SH-SY5Y (cell line): ENCODE measurements around the gene HESX1.

Source experiments
- GATA2 ChIP-seq: IDR thresholded peaks from 2 replicates; pipeline ENCODE4 v1.6.1; 2011; ENCODE audit warnings: mild to moderate bottlenecking, low read depth, low read length
- GATA3 ChIP-seq: IDR thresholded peaks from 2 replicates; pipeline ENCODE4 v1.6.1; 2011; ENCODE audit warnings: low read depth, mild to moderate bottlenecking, low read length, moderate library complexity

Gene HESX1

DNA sequence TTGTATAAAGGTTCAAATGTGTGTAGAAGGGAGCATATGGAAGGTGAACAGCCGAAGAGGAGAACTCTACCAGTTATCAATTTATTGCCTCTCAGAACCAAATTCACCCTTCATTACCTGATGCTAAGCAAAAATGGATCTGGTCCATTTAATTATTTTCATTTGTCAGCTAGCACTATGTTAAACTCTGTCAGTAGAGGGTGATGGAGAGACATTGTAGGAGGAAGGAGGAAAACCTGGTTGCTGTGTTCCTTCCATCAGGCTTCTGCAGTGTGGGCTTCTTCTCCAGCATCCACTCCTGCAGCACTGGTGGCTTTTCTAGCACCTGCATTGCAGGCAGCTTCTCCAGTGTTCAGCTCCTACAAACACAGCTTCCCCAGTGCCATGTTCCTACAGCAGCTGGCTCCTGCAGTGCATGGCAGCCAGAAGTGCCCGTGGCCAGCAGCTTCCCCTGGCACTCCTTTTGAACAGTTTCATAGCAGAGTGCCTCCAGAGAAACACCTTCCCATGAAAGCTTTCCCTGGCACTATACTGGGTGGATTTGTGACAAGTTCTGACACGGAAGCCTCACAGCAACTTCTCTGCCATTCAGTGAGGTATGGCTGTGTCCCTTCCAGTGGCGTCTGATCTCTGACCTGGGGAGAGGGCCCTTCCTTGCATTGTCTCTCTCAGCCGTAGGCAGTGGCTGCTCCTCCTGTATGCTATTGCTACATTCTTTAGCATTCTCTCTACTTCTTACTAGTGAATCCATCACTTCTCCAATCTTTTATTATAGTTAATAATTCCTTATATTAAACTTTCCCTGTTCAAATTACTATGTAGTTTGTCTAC is 20.0 kb downstream of the HESX1 start:
- TF ChIP-seq GATA2 (no peak), GATA3 (no peak)

DNA sequence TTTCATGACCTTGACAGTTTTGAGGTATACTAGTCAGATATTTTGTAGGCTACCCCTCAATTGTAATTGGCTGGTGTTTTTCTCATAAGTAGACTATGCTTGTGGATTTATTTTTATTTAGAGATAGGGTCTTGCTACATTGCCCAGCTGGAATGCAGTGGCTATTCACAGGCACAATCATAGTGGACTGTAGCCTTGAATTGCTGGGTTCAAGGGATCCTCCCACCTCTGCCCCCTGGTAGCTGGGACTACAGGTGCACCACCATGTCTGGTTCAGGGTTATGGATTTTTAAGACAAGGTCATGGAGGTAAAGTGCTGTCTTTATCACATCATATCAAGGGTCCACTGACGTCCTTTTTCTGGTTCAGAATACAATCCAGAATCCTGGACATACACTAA is 23.7 kb downstream of the HESX1 start:
- TF ChIP-seq GATA3 = no peak
- TF ChIP-seq GATA2 = no peak

DNA sequence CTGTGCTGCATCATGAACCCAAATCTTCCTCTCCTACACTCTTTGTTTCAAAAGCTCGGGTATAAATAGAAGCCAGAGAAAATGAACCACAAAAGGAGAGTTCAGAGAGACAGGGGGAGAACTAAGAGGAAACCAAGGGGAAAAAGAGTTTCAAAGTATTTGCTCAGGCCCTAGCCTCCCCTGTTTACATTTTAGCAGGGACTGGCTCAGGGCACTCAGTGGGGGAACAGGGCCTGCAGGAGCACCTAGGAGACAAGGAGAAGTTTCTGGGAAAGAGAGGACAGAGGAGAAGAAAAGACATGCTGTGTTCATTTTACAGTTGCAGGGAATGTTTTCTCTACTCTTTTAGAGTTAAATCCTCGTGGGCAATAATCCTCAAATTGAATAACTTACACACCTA is 26.1 kb downstream of the HESX1 start:
- no peak for TF ChIP-seq GATA3
- TF ChIP-seq GATA2 = no peak

DNA sequence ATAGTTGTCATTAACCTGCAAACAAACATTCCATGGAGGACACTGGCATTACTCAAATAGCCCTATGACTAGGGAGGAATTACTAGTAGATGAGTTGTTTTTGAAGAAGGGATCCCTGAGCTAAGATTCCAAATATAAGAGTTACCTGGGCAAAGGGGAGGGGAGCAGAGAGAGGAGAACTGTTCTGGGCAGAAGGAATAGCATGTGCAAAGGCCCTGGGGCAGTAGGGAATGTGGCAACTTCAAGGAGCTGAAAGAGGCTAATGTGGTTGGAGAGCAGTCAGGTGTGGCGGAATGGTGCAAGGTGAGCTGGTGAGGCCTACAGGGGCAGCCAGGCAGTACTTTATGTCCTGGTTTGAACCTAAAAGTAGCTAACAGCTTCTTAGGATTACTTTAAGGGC is 28.8 kb downstream of the HESX1 start:
- TF ChIP-seq GATA2 (no peak), GATA3 (no peak)

DNA sequence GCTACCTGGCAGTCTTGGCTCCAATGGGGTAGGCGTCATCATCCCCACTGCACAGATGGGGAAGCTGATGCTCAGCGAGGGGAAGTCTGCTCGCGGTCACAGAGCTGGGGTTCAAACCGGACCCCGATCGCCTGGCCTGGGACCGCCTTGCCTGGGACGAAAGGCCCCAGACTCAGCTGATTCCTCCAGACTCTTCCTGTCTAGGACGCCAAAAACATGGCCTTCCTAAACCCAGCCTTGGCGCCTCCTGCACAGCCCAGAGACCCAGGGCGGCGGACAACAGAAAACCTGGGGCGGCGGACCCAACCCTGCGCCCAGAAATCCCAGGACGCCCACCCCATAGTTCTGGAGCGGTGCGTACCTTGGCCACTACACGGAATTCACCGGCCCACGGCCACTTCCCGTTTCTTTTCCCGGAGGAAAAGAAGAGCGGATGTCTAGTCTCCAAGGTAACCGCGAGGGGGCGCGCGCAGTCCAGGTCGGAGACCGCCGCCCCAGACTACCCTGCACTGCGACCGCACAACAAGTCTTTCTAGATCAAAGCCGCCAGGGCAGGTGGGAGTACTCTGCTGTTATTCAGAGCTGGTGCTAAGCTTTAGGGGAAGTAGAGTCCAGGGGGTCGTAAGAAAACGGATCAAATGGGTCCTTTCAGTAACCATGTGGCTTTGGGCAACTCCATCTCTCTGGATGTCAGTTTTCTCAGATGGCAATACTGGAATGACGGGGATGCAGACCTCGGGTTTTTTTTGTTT is 29.7 kb downstream of the HESX1 start:
- TF ChIP-seq GATA3 (no peak), GATA2 (no peak)

DNA sequence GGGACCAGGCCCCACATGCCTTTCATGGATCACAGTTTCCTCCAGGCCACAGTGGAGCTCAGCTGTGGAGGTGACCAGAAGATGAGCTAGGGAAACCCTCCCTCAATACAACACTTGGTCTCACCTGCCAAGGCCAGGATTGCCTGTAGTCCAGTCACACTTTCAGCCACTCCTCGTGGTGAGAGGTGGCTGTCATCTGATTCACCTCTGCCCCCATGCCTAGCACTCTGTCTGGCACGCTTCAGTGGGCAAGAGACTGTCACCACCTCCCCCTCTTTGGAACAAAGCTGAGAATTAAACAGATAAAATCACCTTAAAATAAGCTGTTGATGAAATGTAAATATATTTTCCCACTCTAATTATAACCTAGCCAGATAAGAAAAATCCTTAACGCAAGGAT is 30.7 kb downstream of the HESX1 start:
- TF ChIP-seq GATA2 (no peak), GATA3 (no peak)

DNA sequence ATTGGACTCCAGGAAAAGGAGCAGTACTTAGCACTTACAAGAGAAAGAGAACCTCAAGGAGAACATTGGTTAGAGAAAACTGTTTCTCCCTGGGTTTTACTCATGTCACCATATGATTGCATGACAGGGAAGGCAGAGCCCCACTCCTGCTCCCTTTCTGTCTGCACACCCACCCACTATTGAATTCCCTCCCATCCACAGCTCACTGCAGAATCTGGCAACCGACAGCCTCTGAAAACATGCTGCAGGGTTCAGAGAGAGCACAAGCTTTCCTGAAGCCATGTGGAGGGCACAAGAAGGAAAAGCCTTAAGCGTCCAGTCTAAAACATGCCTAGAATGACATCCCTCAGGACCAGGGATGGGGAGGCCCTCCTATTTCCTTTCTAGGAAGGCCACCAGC is 31.6 kb downstream of the HESX1 start:
- TF ChIP-seq GATA3 (no peak), GATA2 (no peak)

DNA sequence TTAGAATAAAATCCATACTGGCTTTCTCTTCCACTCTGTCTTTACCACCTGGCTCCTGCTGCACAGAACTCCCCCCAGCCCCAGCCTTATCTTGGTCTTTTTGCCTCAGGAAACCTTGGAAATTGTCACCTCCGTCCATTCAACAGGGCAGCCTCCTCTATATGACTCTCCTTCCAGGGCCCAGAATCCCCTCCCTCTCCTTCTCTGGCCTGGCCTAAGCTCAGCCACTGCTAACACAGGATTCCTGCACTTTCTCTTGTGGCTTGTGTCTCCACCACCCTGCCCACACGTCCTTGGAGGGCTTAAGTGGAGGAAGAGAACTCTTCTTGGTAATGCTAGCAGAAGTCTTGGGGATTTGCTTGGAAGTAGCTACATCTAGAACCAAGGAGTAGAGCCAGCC is 33.1 kb downstream of the HESX1 start:
- TF ChIP-seq GATA3 (no peak), GATA2 (no peak)

DNA sequence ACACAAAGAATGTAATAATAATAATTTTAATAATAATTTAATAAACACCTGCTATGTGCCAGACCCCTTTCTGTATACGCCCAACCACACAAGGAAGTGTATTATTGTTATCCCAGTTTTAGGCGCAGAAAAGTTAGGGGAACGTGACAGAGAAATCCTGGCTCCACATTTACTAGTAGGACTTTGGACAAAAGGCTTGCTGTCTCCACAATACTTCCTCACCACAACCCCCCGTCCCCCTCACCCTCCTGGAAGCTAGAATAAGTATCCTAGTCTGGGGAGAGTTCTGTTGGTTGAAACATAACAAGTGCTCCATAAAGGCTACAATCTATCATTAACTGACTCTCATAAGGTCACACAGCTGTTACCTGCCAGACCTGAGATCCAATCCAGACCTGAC is 34.1 kb downstream of the HESX1 start:
- TF ChIP-seq GATA3 (no peak), GATA2 (no peak)

DNA sequence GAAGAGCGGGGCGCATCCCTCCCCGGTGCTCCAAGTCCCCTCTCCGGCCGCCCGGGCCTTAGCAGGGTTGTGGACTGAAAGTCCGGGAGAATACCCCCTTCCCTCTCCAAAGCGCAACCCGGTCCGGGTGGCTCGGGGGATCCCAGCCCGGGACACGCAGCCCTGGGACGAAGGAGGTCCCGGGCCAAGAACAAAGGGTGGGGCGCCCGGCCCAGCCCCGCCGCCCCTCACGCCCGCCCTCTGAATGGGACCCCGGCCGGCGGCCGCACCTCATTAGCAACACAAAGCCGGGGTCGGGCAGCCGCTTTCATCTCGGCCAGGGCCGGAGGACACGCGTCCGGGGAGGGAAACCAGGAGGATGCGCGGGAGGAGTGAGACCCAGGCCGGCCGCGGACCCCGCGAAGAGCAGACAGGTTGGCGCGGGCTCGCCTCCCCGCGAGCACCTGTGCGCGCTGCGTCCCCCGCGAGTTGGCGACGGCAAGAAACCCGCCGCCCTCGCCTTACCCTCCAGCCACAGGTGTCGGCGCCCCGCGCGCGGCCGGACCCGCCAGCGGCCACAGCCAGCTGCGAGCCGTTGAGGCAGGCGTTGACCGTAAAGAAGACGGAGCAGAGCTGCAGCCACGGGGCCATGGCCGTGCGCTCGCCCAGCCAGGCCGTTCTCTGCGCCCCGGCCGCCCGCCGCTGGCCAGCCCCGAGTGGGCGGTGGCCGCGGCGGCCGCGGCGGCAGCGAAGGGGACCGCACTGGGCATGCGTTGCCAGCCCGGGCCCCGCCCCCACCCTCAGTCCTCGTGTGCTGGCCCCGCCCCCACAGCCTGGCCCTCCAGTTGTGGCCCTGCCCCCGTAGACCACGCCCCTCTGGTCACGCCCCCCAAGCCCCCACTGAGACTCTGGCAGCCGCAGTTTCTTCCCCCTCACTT is 34.9 kb downstream of the HESX1 start, which contains the start of gene IL17RD:
Gene IL17RD, minus strand, starts transcription at position 697 of the 917 bp plus-strand sequence. Its CDS starts 67 bp downstream, at position 630.
- TF ChIP-seq GATA2 (no peak), GATA3 (no peak)

DNA sequence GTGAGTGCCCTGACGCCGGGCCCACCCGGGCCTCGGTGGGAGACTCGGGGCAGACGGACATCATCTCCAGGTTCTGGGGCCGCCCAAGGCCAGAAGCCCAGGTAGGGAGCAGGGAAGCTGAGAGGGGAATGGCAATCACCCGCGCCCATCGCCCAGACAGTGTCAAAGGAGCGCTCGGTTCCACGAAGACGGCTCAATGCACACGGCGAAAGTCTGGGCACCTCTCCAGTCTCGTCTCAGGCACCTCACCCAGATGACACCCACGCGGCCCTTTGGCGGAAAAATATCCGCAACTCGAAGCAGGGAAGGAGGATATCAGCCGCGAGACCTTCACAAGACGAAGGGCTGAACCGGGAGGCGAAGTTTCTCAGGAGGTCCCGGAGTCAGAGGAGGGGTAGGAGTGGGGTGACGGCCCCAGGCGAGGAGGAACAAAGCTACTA is 35.5 kb downstream of the HESX1 start:
- no peak for TF ChIP-seq GATA3
- no peak for TF ChIP-seq GATA2

DNA sequence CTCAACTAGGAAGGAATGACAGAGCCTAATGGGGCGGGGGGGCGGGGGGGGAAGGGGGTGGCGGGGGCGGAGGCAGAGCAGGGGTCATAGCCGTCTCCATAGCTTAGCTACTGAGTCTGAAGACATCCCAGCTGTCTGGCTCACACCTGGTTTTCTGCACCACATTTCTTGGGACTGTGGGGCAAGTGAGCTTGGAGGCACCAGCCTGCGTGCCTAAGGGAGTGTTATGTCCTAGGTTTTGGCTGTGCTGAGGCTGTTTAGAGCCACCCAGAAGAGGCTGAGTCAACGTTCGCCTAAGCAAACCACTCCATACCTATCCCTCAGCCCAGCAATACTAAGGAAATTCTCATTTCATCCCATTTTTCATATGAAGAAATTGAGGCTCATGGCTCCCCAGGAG is 36.0 kb downstream of the HESX1 start:
- TF ChIP-seq GATA3 (no peak), GATA2 (no peak)

DNA sequence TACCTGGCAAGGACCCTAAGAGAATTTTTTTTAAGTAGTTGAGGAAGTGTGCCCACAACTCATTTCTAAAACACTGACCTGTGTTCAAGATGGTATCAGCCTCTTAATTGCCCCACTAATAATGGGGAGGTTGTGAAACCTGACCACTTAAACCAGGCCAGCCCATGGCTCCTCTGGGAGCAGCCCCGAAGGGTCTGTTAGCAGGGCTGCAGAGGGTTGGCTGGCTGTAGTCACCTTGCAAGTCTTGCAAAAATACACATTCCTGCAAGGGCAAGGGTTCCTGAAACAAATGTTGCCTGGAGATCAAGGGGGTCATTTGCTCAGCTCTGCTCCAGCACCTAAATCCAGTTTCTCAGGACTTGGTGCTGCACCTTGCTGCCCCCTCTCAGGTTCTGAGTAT is 37.9 kb downstream of the HESX1 start:
- TF ChIP-seq GATA3 = no peak
- TF ChIP-seq GATA2 = no peak

DNA sequence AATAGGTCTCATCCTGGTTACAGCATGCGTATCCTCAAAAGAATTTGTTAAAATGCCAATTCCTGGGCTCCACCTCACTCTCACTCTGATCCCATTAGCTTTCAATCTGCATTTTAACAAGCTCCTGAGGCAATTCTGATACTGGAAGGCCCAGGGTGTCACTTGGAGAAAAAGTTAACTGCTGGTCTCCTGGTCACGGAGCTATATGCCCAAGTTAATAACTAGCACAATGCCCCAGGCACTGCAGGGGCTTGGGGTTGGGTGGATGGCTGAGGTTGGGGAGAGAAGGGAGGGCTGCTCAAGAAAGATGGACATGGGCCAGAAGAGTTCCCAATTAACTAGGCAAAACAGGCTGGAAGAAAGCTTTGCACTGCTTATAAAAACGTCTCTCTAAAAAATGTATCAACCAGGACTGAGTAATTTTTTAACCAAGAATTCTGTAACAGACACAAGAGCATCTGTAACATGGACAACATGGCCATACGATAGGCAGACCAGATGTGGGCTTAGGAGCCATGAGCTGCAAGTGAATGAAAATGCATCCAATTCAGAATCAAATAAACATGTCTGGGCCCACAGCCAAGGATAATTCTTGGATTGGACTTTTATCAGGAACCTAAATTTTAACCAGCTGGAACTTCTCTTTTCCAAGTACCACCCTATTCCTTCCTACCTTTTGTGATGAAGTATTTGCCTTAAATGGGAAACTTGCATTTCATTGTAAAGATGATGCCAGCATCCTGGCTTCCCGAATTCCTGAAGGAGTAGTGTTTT is 38.8 kb downstream of the HESX1 start:
- TF ChIP-seq GATA2 = 0 out of 2 replicates have a peak, but pooled peaks have one; percentile 19
- TF ChIP-seq GATA3 = no peak
